Middle frontal gyrus (tissue), 1 donor: ENCODE results near the gene KSR2.
"Not testable (repeated sequence)": the region's sequence is repeated elsewhere in the genome, so short reads cannot be mapped to it uniquely, and the experiment has no call there.

Experiments
- DNase-seq: peaks from one replicate; pipeline ENCODE4 v3.0.0-alpha.2; 2015; ENCODE audit warnings: low spot score; ENCODE audit errors: extremely low spot score

KSR2 gene

GRCh38 chr12:117892441-117892840, 76.3 kb downstream of the KSR2 start:
- no peak for DNase-seq

DNA sequence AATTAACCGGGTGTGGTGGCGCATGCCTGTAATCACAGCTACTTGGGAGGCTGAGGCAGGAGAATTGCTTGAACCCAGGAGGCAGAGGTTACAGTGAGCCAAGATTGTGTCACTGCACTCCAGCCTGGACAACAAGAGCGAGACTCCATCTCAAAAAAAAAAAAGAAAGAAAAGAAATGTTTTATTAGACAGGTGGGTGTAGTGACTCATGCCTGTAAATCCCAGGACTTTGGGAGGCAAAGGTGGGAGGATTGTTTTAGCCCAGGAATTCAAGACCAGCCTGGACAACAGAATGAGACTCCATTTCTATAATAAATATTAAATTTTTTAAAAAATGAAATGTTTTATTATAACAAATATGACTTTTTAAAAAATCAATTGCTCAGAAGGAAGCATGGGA, 77.5 kb downstream of the KSR2 start:
- DNase-seq: not testable (repeated sequence)

- DNase-seq: no peak
These were observed 78.1 kb downstream of the KSR2 start for GRCh38 chr12:117890644-117891043.

DNA sequence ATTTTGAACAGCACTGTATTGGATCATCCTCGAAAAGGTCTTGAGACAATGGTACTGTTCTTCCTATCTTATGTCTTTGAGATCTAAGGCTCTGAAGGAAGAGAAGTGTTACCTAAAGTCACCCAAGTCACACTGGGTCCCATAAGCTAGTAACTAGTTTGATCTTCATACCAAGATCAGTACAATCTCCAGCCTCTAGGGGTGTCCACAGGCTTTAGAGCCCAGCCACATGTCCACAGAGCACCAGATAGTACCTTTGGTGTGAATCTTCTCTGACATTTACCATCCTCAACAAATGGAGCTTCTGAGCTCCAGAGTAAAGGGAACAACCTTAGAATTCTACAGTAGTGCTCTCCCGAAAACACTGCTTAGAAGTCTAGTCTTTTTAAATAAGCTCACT, 78.7 kb downstream of the KSR2 start:
- DNase-seq: no peak

DNA sequence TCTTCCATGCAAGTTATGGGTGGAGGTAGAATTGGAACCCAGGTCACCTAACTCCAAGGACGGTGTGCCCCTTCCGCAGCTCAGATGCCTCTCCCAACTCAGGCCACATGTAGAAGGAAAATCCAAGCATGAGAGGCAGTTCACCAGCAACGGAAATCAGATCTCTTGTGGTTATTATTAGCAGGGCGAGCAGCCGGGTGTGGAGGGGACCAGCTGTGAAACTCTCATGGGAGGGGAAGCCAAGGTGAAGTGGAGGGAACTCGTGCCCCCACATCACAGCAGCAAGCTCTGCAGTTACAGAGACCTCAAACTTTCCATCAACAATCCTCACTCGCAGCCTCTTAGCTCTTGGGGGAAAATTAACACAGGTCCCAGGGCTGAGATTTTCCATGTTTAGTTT, 79.7 kb downstream of the KSR2 start:
- DNase-seq: no peak

- DNase-seq: no peak
These were observed 83.6 kb downstream of the KSR2 start for GRCh38 chr12:117885211-117885610.

GRCh38 chr12:117884161-117884560, 84.6 kb downstream of the KSR2 start:
- no peak for DNase-seq

DNA sequence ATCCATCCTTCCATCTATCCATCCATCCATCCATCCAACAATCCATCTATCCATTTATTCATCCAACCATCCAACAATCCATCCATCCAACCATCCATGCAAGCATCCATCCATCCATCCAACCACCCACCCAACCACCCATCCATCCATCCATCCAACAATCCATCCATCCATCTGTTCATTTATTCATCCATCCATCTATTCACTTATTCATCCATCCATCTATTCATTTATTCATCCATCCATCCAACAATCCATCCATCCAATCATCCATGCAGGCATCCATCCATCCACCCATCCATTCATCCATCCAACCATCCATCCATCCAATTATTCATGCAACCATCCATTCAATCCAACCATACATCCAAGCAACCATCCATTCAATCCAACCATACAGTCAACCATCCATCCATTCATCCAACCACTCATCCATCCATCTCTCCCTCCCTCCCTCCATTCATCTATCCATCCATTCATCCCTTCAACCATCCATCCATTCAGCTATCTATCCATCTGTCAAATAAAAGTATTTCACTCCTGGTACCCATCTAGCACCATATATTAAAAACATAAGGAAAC, 86.1 kb downstream of the KSR2 start:
- DNase-seq: no peak

GRCh38 chr12:117882181-117882580, 86.6 kb downstream of the KSR2 start:
- no peak for DNase-seq

DNA sequence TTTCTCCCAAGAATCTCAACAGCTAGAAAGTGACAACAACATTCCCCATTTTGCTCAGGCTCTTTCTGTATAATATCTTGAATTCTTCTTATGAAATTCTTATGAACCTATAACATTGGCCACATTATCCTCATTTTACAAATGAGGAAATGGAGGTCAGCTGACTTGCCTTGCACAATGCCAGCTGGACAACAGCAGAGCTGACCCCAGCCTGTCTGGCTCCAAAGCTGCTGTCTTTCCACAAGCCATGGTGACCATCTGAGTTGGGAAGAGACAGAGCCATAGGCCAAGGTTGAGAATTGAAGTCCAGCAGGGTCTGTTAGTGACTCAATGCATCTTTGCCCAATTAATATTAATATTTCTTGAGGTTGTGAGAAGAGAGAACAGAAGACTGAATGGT, 87.3 kb downstream of the KSR2 start:
- no peak for DNase-seq

- DNase-seq: no peak
These were observed 90.2 kb downstream of the KSR2 start for GRCh38 chr12:117878605-117879004.

- DNase-seq: no peak
These were observed 92.4 kb downstream of the KSR2 start for GRCh38 chr12:117876436-117876816.

- no peak for DNase-seq
These were observed 92.9 kb downstream of the KSR2 start for GRCh38 chr12:117875744-117876435.

GRCh38 chr12:117874842-117875434, 93.9 kb downstream of the KSR2 start:
- peak; percentile 67 for DNase-seq

DNA sequence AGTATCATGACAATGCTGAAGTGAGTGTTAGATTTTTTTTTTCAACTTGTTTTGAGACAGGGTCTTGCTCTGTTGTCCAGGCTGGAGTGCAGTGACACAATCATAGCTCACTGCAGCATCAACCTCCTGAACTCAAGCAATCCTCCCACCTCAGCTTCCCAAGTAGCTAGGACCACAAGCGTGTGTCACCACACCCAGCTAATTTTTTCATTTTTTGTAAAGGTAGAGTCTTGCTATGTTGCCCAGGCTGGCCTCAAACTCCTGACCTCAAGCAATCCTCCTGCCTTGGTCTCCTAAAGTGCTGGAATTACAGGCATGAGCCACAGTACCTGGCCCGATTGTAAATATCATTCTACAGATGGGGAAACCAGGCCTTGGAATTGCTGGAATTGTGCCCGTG, 94.6 kb downstream of the KSR2 start:
- not testable (repeated sequence) for DNase-seq

DNA sequence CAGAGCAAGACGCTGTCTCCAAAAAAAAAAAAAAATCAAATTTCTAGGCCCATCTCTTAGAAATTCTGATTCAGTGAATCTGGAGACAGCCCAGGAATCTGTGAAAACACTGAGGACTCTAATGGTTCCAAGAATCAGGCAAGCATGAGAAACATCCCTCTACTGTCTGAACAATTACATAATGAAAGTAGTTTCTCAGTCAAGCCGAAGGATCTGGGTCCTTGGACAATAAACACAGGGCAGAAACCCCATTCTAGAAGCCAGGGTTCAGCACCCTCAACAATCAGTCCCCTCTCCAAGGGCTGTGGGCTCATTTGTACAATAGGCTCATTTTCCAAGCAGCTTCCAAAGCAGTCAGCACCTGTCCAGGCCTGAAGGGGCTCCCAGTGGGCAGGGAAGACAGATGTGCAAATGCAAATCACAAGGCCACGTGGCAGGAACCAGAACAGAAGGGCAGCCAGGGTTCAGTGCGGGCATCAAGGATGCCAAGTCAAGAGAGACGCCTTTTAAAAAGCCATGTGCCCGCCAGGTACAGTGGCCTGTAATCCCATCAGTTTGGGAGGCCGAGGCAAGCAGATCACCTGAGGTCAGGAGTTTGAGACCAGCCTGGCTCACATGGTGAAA, 96.1 kb downstream of the KSR2 start:
- DNase-seq: peak; percentile 39

GRCh38 chr12:117869551-117869950, 99.2 kb downstream of the KSR2 start:
- no peak for DNase-seq

DNA sequence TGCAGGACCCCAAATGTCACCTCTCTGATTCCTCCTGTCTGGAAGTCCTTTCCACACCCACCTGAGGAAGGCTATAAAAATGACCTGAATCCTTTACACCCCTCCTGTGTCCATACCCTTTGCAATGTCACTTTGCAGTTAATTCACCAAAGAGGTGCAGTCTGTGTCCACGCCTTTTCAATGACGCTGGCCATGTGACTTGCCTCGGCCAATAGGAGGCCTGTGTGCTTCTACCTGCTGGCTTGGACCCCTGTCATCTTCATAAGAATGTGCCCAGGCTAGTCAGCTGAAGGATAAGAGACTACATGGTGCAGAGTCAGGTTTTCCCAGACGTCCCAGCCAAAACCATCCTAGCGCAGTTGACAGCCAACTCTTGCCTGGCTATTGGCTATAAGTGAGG, 101.4 kb downstream of the KSR2 start:
- no peak for DNase-seq

GRCh38 chr12:117865505-117865904, 103.3 kb downstream of the KSR2 start:
- DNase-seq: no peak

DNA sequence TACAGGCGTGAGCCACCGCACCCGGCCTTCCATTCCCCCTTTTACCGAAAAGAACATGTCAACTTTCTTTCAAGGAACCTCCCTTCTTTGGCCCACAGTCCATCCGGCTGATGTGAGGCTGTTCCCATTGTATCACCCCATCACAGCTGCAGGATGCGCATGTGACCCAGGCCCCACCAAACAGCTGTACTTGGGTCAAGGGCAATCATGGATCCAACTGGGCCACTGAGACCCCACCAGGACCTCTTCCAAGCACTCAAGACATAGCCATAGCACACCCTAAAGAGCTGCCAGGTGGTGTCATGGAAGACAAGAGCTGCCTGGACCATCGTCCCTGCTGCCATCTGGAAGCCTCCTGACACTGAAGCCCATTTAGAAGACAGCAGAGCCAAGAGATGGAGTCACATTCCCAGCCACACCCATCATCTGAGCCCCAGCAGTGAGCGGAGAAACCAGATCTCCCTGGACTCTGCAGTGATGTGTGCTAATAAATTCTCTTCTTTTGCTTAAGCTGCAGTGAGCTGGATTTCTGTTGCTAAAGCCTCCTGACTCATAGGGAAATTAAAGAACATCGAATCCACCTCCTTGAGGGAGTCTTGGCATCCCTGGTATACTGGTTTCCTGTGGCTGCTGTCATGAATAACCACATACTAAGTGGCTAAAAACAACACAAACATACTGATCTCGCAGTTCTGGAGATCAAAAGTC, 105.6 kb downstream of the KSR2 start:
- no peak for DNase-seq

GRCh38 chr12:117861691-117862090, 107.1 kb downstream of the KSR2 start:
- DNase-seq: no peak

DNA sequence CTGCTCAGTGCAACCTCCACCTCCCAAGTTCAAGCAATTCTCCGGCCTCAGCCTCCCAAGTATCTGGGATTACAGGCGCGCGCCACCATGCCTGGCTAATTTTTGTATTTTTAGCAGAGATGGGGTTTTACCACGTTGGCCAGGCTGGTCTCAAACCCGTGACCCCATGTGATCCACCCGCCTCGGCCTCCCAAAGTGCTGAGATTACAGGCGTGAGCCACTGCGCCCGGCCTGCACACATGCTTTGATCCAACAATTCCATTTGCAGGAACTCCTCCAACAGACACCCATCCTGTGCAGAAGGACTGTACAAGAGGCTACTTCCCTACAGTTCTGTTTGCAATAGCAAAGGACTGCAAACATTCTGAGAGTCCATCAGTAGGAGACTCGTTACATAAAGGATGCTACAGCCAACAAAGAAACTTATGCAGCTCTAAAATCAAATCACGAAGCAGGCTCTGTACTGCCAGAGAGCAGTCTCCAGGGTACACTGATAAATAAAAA, 108.0 kb downstream of the KSR2 start:
- DNase-seq: not testable (repeated sequence)
